Activated CD4-positive, alpha-beta T cell treated with anti-CD3 and anti-CD28 coated beads for 24 hours (primary cell): ENCODE results near the gene ACSL6.

Source experiments
- DNase-seq, 2 donors: peaks; one replicate each; pipeline ENCODE4 v3.0.0-alpha.2; 2020; ENCODE audit warnings: low read depth in 2 of 2

Gene ACSL6

DNA sequence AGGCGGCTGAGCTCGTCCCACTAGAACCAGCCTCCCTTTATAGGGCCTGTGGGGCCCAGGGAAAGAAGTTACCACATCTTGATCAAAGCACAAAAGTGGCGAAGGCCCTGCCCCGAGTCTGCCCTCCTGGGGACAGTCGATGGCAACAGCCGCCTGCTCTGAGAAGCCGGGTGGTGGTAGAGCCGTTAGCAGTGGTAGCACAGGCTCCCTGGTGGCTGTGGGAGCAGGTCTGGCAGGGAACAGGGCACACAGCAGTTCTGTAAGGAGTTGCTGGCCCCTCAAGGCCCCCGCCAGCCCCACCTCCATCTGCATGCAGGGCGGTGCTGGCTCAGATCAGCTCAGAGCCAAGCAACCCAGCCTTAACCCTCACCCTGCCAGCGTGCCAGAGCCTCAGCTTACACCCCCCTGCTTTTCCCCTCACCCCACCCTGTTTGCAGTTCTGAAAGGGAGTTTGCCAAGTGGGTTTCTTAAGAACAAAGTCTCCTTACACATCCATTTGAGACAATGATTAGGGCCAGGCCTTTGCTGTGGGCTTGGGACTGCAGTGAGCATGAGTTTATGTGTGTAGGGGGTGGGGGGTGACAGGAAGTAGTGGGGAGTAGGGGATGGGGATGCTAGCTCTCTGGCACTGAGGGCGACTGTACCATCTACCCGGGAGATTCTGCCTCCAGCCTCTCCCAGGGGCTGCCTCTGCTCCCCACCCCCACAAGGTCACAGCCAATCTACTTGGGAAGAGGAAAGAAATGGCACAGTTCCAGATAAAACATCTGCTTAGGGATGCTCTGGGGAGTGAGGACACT, 11.8 kb downstream of the ACSL6 start:
- DNase-seq: no peak

DNA sequence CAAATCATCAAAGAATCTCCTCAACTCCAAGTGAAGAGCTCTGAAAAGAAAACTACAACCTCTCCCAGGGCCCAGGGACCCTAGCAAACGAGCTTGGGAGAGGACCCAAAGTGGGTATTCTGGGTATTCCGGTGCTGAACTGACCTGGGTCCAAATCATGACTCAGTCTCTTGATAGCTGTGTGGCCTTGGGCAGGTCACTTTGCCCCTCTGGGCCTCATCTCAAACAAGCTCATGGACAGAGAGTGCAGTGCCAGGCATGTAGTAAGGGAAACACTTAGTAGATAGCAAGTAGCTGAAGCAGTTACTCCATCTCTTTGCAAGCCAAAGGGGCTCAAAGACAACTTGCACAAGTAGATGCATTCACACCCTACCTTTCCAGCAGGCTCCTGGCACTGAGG, 12.4 kb downstream of the ACSL6 start:
- no peak for DNase-seq

GRCh38 chr5:131998431-131999040, 12.9 kb downstream of the ACSL6 start:
- DNase-seq: no peak

DNA sequence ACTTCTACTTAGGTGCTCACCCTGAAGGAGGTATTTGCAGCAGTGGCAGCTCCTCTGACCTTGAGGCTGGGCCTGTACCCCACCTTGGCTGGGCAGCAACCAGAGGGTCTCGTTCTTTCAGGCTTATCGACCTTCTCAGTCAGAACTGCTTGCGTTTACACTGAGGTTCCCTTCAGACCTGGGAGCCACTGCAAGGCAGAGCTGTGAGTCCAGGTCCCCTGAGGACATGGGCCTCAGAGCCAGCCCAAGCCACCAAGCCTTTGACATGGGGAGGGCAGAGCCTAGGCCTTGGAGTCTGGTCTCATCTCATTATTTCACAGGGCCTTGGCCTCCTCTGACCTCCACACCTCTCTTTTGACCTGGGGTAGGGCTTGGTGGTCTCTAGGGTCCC, 13.7 kb downstream of the ACSL6 start:
- no peak for DNase-seq

DNA sequence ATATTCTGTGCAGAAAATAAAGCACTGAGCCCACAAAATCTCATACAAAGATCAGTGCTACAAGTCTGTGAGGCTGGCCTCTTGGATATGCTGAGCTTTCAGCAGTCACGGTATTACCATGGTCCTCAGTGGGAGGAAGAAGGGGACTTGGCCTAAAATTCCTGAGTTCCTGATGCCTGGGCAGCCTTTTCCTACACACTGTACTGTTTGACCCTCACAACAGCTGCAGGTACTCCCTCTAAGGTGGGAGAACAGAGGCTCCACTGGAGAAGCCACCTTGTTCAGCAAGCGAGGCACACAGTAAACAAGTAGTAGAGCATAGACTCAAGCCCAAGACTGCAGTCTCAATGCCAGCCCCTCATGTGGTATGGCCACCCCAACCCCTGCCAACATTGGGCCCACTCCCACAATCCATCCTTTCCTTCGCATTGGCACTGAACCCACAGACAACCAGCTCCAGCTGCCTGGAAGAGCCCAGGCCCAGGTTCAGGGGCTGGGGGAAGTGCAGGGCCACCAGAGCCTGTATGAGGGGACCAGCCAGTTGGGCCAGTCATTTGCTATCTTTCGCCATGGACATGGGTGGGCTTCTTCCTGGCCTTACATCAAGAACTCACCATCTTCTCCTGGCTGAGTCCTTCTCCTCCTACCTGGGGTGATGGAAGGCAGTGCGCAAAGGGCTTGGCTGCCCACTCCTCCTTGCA, 14.3 kb downstream of the ACSL6 start:
- no peak for DNase-seq

DNA sequence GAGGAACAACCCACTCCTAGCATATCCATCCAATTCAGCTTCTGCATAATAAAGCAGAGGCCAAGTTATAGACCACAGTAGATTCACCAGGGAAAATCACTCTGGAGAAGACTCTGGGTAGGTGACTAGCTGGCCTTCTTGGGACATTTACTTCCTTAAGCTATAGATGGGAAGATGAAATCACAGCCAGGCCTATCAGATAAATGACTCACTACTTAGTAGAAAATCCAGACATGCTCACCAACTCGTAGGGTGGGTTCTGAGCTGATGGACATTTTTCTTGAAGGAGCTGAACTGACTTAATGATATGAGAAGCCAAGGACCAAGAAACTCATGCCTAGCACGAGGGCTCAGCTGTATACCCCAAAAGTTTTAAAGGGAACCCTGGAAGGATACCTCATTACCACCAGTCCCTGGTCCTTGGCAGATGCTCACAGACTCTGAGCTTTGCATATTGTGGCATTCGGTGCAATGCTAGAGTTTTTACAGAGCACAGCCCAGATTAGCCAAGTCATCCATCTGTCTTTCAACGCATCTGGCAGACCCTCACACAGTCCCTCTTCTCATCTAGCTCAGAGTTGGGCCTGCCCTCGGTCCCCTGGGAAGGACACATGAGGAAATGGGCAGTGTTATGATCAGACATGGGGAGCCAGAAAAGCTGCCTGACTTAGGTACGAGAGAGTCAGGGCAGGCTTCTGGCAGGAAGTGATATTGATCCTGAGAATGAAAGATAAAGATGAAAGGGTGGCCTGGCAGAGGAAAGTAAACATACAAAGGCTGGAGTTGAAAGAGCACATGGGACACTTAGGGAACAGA, 15.0 kb downstream of the ACSL6 start:
- no peak for DNase-seq

GRCh38 chr5:131994533-131995226, 16.8 kb downstream of the ACSL6 start:
- DNase-seq: no peak

GRCh38 chr5:131994090-131994489, 17.4 kb downstream of the ACSL6 start:
- no peak for DNase-seq

GRCh38 chr5:131993676-131994075, 17.8 kb downstream of the ACSL6 start:
- DNase-seq: no peak

DNA sequence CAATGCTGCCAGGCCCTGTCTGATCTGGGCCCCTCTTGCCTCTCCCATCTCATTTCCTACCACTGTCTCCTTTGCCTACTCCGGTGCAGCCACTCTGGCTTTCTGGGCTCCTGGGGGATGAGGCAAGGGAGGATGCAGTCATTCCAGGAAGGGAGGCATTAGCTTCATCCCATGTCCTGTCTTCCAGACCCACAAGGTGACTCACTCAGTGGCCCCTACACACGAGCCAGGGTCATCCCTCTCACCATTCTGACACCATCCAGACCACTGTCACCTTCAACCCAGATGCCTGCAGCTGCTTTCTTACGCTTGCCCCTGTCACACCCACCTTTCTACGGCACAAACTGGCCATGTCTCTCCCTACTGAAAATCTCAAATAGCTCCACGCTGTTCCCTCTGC, 19.1 kb downstream of the ACSL6 start:
- no peak for DNase-seq

DNA sequence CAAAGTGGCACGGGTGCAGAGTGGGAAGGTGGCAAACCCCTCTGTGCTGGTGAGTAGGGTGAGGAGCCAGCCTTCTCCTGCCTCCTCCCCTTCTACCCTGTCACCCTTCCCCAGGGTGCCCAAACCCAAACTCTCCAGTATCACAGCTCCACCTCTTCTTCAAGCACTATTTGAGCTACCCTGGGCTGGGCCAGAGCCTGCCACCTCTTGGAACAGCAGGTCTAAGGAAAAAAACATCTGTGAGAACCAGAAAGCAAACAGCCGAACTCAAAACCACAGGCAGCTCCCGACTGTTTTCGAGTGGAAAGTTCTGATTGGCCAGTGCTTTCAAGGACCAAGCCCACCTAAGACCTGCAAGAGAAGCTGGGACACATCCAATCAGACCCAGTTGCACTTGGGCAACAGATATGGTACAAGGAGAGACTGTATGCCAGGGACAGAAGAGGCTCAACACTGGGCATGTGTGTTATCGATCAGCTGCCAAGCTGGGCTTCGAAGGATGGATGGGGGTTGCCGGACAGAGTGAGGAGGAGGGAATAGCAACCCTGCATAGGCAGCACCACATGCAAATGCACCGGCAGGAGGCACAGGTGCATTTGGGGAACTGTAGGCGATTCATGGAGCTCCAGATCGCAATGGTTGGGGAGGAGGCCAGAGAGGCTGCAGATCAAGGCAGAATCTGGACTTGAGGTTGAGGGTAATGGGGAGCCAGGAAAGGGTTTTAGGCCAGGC, 19.7 kb downstream of the ACSL6 start:
- DNase-seq: no peak

DNA sequence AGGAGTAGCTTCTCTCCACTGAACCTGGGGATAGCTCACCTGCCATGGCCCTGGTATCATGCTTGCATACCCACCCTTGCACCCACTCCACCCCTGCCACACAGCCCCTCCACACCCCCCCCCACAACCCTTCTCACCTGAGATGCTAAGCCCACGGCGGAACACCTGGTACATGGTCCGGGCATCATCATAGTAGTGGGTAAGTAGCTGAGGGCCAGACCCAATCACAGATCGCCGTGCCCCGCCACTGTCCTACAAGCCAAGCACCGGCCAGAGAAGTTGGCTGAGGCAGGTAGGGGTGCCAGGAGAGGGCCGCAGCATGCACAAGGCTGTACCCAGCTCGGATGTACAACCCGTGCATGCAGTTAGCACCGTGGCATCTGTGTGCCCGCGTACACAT, 20.7 kb downstream of the ACSL6 start:
- no peak for DNase-seq

GRCh38 chr5:131988601-131989000, 22.9 kb downstream of the ACSL6 start:
- DNase-seq: no peak

DNA sequence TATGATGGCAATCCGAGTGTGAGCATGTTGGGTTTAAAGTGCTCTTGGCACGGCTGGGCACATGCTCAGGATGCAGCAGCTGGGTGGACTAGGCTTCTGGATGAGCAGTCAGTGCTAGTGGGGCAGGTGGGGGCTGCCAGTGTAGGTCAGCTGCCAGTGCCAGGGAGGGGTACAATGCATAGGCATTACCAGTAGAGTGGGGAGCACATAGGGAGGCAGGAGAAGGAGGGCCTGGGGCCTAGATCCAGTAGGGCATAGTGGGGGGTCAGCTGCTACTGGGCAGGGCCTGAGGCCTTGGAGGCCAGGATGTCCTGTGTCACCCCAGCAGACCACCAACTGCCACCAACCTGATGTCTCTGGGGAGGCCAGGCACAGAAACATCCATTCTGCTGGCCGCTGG, 24.2 kb downstream of the ACSL6 start:
- no peak for DNase-seq

GRCh38 chr5:131986161-131986912, 25.1 kb downstream of the ACSL6 start:
- DNase-seq: no peak

- DNase-seq: no peak
Measured at GRCh38 chr5:131984956-131985665, 26.3 kb downstream of the ACSL6 start.

- no peak for DNase-seq
Measured at GRCh38 chr5:131983244-131983771, 28.1 kb downstream of the ACSL6 start.

DNA sequence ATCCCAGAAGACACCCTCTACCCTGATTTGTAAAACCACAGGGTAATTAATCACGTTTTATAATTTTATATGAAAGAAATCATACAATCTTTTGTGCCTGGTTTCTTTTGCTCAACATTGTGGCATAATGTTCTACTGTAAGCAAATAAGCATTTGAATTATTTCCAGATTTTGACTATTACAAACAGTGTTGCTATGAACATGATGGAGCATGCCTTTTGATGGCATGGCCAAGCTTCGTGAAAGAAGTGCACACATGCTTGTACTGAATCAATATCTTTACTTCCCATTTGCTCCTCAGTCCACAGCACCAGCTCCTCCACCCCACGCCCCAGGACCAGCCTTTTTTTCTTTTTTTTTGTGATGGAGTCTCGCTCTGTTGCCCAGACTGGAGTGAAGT, 29.9 kb downstream of the ACSL6 start:
- no peak for DNase-seq

- no peak for DNase-seq
Measured at GRCh38 chr5:131980696-131981095, 30.8 kb downstream of the ACSL6 start.
